WI38 (cell line): ENCODE measurements around the gene SH3BP4.

Experiments
- H3K4me3 ChIP-seq: 2 replicates; pipeline ENCODE4 v1.5.1; 2011; ENCODE audit warnings: low read depth, mild to moderate bottlenecking, control low read depth, low read length
- TF ChIP-seq, protein P1 (sequence below): IDR thresholded peaks from 2 replicates; pipeline ENCODE4 v1.5.1; 2012; ENCODE audit warnings: low read depth, mild to moderate bottlenecking, control low read depth, low read length

SH3BP4 gene

DNA sequence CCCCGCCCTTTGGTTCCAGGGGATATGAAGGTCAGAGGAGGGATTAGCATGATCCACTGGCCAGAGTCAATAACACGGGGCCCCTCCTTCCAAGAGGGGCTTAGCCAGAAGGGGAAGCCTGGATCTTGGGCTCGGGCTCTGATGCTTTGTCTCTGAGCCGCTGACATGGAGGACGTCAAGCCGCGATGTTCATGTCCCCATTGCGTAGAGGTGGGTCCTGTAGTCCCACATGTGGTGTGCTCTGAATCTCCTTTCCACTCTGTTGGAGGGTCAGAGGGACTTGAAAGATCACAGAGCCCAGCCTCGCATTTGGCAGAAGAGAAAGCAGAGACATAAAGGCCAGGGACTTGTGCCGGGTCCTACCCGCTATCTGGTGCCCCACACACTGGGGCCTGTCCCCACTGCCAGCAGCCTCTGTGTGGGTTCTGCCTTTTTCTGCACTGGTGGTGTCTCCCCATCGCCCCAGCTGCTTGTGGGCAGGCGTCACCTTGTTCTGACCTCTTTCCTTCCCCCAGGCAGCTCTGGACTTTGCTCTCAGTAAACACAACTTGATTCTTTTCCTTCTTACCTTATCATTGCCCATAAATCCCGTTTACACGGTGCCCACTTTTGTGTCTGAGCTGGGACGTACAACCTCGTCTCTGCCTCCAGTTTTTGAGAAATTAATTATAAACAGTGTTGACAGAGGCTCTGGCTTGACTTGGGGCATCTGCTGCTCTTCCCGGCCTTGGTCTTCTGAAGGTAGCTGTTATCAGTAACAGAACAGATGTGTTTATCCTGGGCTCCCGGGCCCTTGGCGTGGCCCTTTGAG, 48.8 kb downstream of the SH3BP4 start:
- TF ChIP-seq, protein P1, sequence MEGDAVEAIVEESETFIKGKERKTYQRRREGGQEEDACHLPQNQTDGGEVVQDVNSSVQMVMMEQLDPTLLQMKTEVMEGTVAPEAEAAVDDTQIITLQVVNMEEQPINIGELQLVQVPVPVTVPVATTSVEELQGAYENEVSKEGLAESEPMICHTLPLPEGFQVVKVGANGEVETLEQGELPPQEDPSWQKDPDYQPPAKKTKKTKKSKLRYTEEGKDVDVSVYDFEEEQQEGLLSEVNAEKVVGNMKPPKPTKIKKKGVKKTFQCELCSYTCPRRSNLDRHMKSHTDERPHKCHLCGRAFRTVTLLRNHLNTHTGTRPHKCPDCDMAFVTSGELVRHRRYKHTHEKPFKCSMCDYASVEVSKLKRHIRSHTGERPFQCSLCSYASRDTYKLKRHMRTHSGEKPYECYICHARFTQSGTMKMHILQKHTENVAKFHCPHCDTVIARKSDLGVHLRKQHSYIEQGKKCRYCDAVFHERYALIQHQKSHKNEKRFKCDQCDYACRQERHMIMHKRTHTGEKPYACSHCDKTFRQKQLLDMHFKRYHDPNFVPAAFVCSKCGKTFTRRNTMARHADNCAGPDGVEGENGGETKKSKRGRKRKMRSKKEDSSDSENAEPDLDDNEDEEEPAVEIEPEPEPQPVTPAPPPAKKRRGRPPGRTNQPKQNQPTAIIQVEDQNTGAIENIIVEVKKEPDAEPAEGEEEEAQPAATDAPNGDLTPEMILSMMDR, result no peak
- H3K4me3 ChIP-seq, result no peak overlapping the region

DNA sequence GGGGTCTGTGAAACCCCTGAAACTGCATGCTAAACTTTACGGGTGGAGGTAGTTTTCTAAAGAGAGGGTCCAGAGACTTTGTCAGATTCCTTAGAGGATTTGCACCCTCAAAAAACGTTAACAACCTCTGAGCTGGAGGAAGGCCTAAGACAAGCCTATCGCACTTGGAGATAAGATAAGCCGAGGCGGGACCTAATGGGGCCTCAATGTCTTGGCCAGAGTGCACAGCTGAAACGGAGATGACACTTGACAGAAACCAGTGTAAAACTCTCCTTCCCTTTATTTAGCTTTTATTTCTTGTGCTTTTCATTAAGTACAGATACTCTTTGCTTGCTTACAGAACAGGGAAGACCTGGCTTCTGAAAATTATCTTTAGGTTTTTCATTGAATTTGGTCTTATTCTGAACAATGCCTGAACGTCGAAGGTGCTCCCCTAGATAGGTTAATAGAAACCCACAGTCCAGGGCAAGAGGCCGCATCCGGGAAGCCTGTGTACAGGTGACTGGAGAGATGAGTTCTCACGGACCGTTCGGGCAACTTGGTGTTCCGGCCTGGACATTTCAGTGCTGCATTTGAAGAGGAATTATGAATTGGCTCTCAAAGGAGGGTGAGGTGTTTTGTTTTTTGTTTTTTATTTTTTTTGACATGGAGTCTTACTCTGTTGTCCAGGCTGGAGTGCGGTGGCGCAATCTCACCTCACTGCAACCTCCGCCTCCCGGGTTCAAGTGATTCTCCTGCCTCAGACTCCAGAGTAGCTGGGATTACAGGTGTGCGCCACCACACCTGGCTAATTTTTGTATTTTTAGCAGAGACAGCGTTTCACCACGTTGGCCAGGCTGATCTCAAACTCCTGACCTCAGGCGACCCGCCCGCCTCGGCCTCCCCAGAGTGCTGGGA, 49.7 kb downstream of the SH3BP4 start:
- TF ChIP-seq, protein P1, result no peak
- H3K4me3 ChIP-seq, result no peak overlapping the region

DNA sequence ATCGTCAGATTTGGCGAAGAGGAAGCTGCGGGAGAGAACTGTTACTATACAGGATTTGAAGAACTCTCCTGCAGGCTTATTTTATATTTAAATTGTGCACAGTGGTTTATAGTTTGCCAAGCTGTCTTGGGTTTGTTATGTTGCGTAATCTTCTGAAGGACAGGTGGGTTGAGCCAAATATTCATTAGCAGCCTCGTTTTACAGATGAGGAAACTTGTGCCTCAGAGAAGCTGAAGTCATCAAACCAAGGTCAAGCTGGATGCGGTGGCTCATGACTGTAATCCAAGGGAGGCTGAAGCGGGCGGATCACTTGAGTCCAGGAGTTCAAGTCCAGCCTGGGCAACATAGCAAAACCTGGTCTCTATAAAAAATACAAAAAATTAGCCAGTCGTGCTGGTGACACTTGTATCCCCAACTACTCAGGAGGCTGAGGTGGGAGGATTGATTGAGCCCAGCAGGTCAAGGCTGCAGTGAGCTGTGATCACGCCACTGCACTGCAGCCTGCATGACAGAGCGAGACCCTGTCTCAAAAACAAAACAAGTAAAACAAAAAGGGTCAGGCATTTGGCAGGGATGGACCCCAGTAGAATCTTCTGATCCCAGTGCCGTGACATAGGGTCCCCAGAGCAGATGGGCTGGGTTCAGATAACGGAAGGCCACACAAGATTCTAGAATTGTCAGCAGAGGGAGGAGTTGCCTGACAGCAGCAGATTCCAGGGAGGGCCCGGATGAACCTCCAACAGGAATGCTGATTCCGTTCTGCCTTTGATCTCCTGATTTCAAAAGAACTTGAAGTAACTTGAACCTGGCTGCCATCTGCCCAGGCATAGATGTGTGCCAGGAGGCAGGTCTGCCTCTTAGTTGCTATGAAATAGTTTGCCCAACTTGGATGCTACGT, 50.6 kb downstream of the SH3BP4 start:
- no peak overlapping the region for H3K4me3 ChIP-seq
- TF ChIP-seq, protein P1, result no peak

DNA sequence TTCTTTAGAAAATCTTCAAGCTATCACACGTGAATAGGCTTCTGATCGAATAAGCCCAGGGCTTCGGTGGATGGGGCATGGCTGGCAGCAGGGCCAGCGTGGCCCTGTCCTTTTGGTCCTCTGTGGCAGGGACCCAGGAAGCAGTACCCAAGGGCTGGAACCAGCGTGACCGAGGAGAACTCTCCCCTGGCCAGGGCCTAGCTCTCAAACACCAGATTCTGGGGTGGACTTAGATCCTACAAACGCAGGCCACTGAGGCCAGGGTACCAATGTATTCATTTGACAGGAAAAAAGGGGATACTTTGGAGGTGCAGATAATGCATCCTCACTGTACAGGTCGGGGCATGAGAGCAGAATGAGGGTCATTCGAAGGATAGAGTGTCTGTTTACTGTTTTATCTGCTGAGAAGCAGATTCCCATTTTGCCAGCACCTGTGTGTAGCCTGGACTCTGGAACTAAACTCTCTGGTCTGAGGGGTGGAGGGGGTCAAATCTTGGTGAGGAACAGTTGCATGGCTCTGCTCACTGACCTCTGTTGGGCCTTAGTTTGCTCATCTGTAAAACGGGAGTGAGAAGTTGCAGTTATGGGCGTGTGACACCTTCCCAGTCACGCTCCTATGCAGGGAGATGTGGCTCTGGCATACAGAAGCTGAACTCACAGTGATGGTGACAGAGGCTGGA, 51.4 kb downstream of the SH3BP4 start:
- no peak overlapping the region for H3K4me3 ChIP-seq
- TF ChIP-seq, protein P1, result no peak

DNA sequence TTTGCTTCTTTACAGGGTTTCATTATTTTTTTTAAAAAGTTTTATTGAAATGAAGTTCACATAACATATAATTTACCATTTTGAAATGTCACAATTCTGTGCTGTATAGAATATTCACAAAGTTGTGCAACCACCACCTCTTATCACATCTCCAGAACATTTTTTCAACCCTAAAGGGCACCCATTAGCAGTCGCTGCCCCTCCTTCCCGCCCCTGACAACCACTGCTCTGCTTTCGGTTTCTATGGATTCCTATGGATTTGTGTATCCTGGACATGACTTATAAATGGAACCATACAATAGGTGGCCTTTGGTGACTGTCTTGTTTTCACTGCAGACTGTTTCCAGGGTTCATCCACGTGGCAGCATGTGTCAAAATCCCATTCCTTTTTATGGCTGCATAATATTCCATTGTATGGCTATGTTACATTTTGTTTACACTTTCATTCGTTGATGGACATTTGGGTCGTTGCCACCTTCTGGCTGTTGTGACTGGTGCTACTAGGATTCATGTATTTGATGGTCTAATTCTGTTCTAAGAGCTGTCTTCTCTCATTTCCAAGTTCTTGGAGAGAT, 52.6 kb downstream of the SH3BP4 start:
- TF ChIP-seq, protein P1, result no peak
- H3K4me3 ChIP-seq, result no peak overlapping the region

DNA sequence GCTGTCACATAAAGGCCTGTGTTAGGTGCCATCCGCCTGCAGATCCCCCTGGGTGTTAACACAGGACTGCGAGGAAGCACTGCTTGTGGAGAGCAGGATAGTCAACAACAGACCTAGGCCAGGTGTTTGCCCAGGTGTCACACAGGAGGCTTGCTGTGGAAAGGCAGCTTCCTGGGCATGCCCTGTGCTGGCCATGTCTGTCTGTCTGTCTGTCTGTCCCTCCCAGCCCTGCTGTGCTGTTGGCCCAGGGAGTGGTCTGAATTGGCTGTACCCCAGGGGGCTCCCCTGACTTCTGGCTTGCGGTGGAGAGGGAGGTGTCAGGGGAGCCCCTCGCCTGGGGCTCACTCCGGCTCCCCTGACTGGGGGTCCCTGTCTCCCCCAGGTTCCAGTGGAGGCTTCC, 53.2 kb downstream of the SH3BP4 start:
- no peak overlapping the region for H3K4me3 ChIP-seq
- TF ChIP-seq, protein P1, result no peak
